Panc1 (cell line): ENCODE results near the gene ESRRG. TPM values are rescaled to one million over a fixed set of nuclear protein-coding genes. Genes with fewer than 3 reads are reported as not detected.

Source experiments
- ATAC-seq: fragments of 200-7000 bp; cut with Tn5 transposase; 2 replicates; pipeline ENCODE4 v1.9.1; 2020; ENCODE audit warnings: mild to moderate bottlenecking, moderate library complexity
- BruUV-seq: library from RNA; stranded (reverse); fragments of 400-500 nt; replicated peaks from 2 replicates; lab custom pipeline; 2021; lab: Mats Ljungman, UMichigan
- CTCF ChIA-PET: fragments of 300-600 bp; sonication (Branson Sonifier 250); formaldehyde crosslinking; loops from one replicate; lab custom pipeline; 2022; ENCODE audit warnings: antibody characterized with exemption; lab: Charles Lee
- POLR2A ChIA-PET: fragments of 300-600 bp; sonication (Branson Sonifier 250); formaldehyde crosslinking; loops from one replicate; lab custom pipeline; 2022; ENCODE audit warnings: antibody characterized with exemption; lab: Charles Lee
- DNase-seq: peaks from one replicate; pipeline ENCODE4 v3.0.0-alpha.2; 2010; ENCODE audit warnings: low read depth, low spot score
- H3K27ac ChIP-seq: 2 replicates; pipeline ENCODE4 v1.5.1; 2011; ENCODE audit warnings: mild to moderate bottlenecking, low read length, inconsistent platforms
- H3K27me3 ChIP-seq: fragments of 200-500 bp; sonication (Bioruptor generic); 2 replicates; pipeline ENCODE4 v1.6.0; 2014; ENCODE audit warnings: low read length, inconsistent platforms; ENCODE audit not compliant: control insufficient read depth, insufficient read depth
- H3K36me3 ChIP-seq: fragments of 200-500 bp; sonication (Bioruptor generic); 2 replicates; pipeline ENCODE4 v1.5.1; 2014; ENCODE audit warnings: inconsistent platforms, mild to moderate bottlenecking, low read length, moderate library complexity; ENCODE audit not compliant: control insufficient read depth, insufficient read depth
- H3K4me1 ChIP-seq: 2 replicates; pipeline ENCODE4 v1.5.1; 2011; ENCODE audit warnings: inconsistent platforms, mild to moderate bottlenecking, low read length, moderate library complexity; ENCODE audit not compliant: control insufficient read depth, insufficient read depth
- H3K4me3 ChIP-seq, 2 experiments: 2 replicates each; pipeline ENCODE4 v1.5.1; 2011 to 2012; ENCODE audit warnings: low read depth in 2 of 2, low read length in 2 of 2, mild to moderate bottlenecking in 2 of 2, inconsistent platforms in 1 of 2, moderate library complexity in 1 of 2
- H3K9me3 ChIP-seq: fragments of 200-500 bp; sonication (Bioruptor generic); 2 replicates; pipeline ENCODE4 v1.5.1; 2014; ENCODE audit warnings: low read depth, mild to moderate bottlenecking, inconsistent platforms, low read length, moderate library complexity; ENCODE audit not compliant: control insufficient read depth, insufficient read depth
- POLR2AphosphoS5 ChIP-seq: IDR thresholded peaks from 2 replicates; pipeline ENCODE4 v1.6.1; 2012; ENCODE audit warnings: mild to moderate bottlenecking, low read depth, low read length, moderate library complexity
- REST ChIP-seq, 2 experiments: IDR thresholded peaks; 2 replicates each; pipeline ENCODE4 v1.6.1; 2011 to 2012; ENCODE audit warnings: low read depth in 2 of 2, control low read depth in 1 of 2, low read length in 1 of 2, mild to moderate bottlenecking in 1 of 2, moderate library complexity in 1 of 2; ENCODE audit not compliant: insufficient read depth in 1 of 2
- SIN3A ChIP-seq: IDR thresholded peaks from 2 replicates; pipeline ENCODE4 v1.6.1; 2012; ENCODE audit warnings: low read depth, mild to moderate bottlenecking, low read length, moderate library complexity, borderline replicate concordance; ENCODE audit not compliant: insufficient read depth
- TCF7L2 ChIP-seq: IDR thresholded peaks from 2 replicates; pipeline ENCODE4 v1.6.1; 2011; ENCODE audit warnings: mild to moderate bottlenecking, low read depth, low read length, inconsistent platforms
- in situ Hi-C: cut with HindIII; loops from 2 replicates; pipeline ENCODE4 v1.10.0; 2016; ENCODE audit warnings: low sequenced_read_pairs, low pct_unique_long_range_greater_than_20kb
- intact Hi-C: fragments of 100-400 bp; cut with micrococcal nuclease; formaldehyde crosslinking; loops from one replicate; pipeline ENCODE4 v1.10.0; 2022; ENCODE audit not compliant: unreplicated experiment
- total RNA-seq: library from RNA; stranded (reverse); gene quantifications from one replicate; pipeline ENCODE4 v1.2.1, GENCODE V29; 2021; ENCODE audit not compliant: unreplicated experiment
- TF ChIP-seq, protein P1 (sequence below): fragments of 450-650 bp; IDR thresholded peaks from 2 replicates; pipeline ENCODE4 v1.5.1; 2017; ENCODE audit warnings: mild to moderate bottlenecking

The ESRRG gene
- total RNA-seq, 1 experiment from 2014 or later = not detected

GRCh38 chr1:216580538-216581057, 142.6 kb downstream of the ESRRG start:
- no peaks in the 10 kb centered on the region for H3K4me1 ChIP-seq
- no TSS peak for BruUV-seq
- POLR2A ChIA-PET = no interaction called here
- no peaks in the 10 kb centered on the region for H3K27me3 ChIP-seq
- ATAC-seq (no peak), DNase-seq (no peak)
- CTCF ChIA-PET = no interaction called here
- H3K27ac ChIP-seq = no peak overlapping the region
- H3K36me3 ChIP-seq = no peaks in the 10 kb centered on the region
- intact Hi-C loops (no loop called here), in situ Hi-C loops (no loop called here)
- no peak overlapping the region for H3K4me3 ChIP-seq
- H3K9me3 ChIP-seq = no peaks in the 10 kb centered on the region
- TF ChIP-seq REST (IDR thresholded peaks at IDR 0.05; ENCODE audit: insufficient read depth in 1 of 2, low read depth in 2 of 2, low read length in 1 of 2) = no peak
- no peak for TF ChIP-seq SIN3A
- no peak for TF ChIP-seq POLR2AphosphoS5
- no peak for TF ChIP-seq TCF7L2
- TF ChIP-seq, protein P1, sequence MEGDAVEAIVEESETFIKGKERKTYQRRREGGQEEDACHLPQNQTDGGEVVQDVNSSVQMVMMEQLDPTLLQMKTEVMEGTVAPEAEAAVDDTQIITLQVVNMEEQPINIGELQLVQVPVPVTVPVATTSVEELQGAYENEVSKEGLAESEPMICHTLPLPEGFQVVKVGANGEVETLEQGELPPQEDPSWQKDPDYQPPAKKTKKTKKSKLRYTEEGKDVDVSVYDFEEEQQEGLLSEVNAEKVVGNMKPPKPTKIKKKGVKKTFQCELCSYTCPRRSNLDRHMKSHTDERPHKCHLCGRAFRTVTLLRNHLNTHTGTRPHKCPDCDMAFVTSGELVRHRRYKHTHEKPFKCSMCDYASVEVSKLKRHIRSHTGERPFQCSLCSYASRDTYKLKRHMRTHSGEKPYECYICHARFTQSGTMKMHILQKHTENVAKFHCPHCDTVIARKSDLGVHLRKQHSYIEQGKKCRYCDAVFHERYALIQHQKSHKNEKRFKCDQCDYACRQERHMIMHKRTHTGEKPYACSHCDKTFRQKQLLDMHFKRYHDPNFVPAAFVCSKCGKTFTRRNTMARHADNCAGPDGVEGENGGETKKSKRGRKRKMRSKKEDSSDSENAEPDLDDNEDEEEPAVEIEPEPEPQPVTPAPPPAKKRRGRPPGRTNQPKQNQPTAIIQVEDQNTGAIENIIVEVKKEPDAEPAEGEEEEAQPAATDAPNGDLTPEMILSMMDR = no peak

- DNase-seq = no peak
- Histone ChIP-seq H3K36me3 (no peaks in the 10 kb centered on the region), H3K27ac (no peak overlapping the region), H3K4me3 (no peak overlapping the region), H3K4me1 (no peaks in the 10 kb centered on the region), H3K27me3 (no peaks in the 10 kb centered on the region), H3K9me3 (no peaks in the 10 kb centered on the region)
- in situ Hi-C loops (no loop called here), intact Hi-C loops (no loop called here)
- CTCF ChIA-PET = no interaction called here
- no peak for ATAC-seq
- POLR2A ChIA-PET = no interaction called here
- BruUV-seq = no TSS peak
- TF ChIP-seq TCF7L2 (no peak), REST (IDR thresholded peaks at IDR 0.05; ENCODE audit: insufficient read depth in 1 of 2, low read depth in 2 of 2, low read length in 1 of 2) (no peak), POLR2AphosphoS5 (no peak), SIN3A (no peak)
- TF ChIP-seq, protein P1 = no peak
These were observed 146.8 kb downstream of the ESRRG start for GRCh38 chr1:216576234-216576937.
